ENCODE results near the gene ANAPC7.
"Not testable (repeated sequence)": the region's sequence is repeated elsewhere in the genome, so short reads cannot be mapped to it uniquely, and the experiment has no call there.

Gene ANAPC7

GRCh38 chr12:110444455-110444854, 40.9 kb upstream of the ANAPC7 start:
- Histone ChIP-seq H3K79me2 (ENCODE audit: low read length) (peaks cover 41% of the 10 kb centered on the region), H3K4me2 (ENCODE audit: low read length) (no peak overlapping the region), H3K36me3 (replicated peaks; ENCODE audit: low read depth, low read length) (peaks cover 49% of the 10 kb centered on the region)

GRCh38 chr12:110436231-110436630, 32.7 kb upstream of the ANAPC7 start:
- H3K27ac ChIP-seq (ENCODE audit: low read length) = no peak overlapping the region
- H2AFZ ChIP-seq (ENCODE audit: low read depth, low read length) = no peak overlapping the region
- no peaks in the 10 kb centered on the region for H3K9me3 ChIP-seq (ENCODE audit: insufficient read depth, low read length)
- no peaks in the 10 kb centered on the region for H3K27me3 ChIP-seq (ENCODE audit: low read depth, low read length)
- H4K20me1 ChIP-seq (ENCODE audit: insufficient read depth, low read length) = no peaks in the 10 kb centered on the region
- no peak overlapping the region for H3K9ac ChIP-seq (ENCODE audit: low read length)
- no peak overlapping the region for H3K4me2 ChIP-seq (ENCODE audit: low read length)
- no peak for TF ChIP-seq EZH2phosphoT487 (IDR thresholded peaks at IDR 0.05; ENCODE audit: low read depth)
- no peak for TF ChIP-seq CTCF (IDR thresholded peaks at IDR 0.05; ENCODE audit: low read depth, low read length)
- peaks cover 27% of the 10 kb centered on the region for H3K36me3 ChIP-seq (replicated peaks; ENCODE audit: low read depth, low read length)
- H3K4me3 ChIP-seq (ENCODE audit: low read length) = no peak overlapping the region
- peaks cover 12% of the 10 kb centered on the region for H3K4me1 ChIP-seq (ENCODE audit: low read length)
- H3K79me2 ChIP-seq (ENCODE audit: low read length) = no peaks in the 10 kb centered on the region

More at GRCh38 chr12:110444455-110444854, 40.9 kb upstream of the ANAPC7 start:
- Histone ChIP-seq H4K20me1 (ENCODE audit: insufficient read depth, low read length) (peaks cover 6% of the 10 kb centered on the region; the same call in 1 of the 2 replicates), H3K9me3 (ENCODE audit: insufficient read depth, low read length) (no peaks in the 10 kb centered on the region), H3K27me3 (ENCODE audit: low read depth, low read length) (no peaks in the 10 kb centered on the region), H3K4me1 (ENCODE audit: low read length) (peaks cover 10% of the 10 kb centered on the region), H3K4me3 (ENCODE audit: low read length) (no peak overlapping the region), H3K9ac (ENCODE audit: low read length) (no peak overlapping the region), H3K27ac (ENCODE audit: low read length) (no peak overlapping the region), H2AFZ (ENCODE audit: low read depth, low read length) (no peak overlapping the region)
- no peak for TF ChIP-seq EZH2phosphoT487 (IDR thresholded peaks at IDR 0.05; ENCODE audit: low read depth)
- TF ChIP-seq CTCF (IDR thresholded peaks at IDR 0.05; ENCODE audit: low read depth, low read length) = no peak

- Histone ChIP-seq H3K4me1 (ENCODE audit: low read length) (peaks cover 16% of the 10 kb centered on the region), H3K36me3 (replicated peaks; ENCODE audit: low read depth, low read length) (peaks cover 9% of the 10 kb centered on the region), H3K4me3 (ENCODE audit: low read length) (peak overlapping the region; percentile 73; the same call in 1 of the 2 replicates), H4K20me1 (ENCODE audit: insufficient read depth, low read length) (no peaks in the 10 kb centered on the region), H3K4me2 (ENCODE audit: low read length) (peak overlapping the region; percentile 50), H3K9me3 (ENCODE audit: insufficient read depth, low read length) (no peaks in the 10 kb centered on the region), H2AFZ (ENCODE audit: low read depth, low read length) (no peak overlapping the region), H3K27me3 (ENCODE audit: low read depth, low read length) (no peaks in the 10 kb centered on the region), H3K79me2 (ENCODE audit: low read length) (no peaks in the 10 kb centered on the region), H3K9ac (ENCODE audit: low read length) (peak overlapping the region; percentile 57), H3K27ac (ENCODE audit: low read length) (peak overlapping the region; percentile 26)
- TF ChIP-seq CTCF (IDR thresholded peaks at IDR 0.05; ENCODE audit: low read depth, low read length) = no peak
- TF ChIP-seq EZH2phosphoT487 (IDR thresholded peaks at IDR 0.05; ENCODE audit: low read depth) = no peak
Observed at GRCh38 chr12:110431957-110432587, 28.6 kb upstream of the ANAPC7 start.

GRCh38 chr12:110429676-110430075, 26.2 kb upstream of the ANAPC7 start:
- H3K4me2 ChIP-seq (ENCODE audit: low read length); H3K36me3 ChIP-seq (replicated peaks; ENCODE audit: low read depth, low read length); H3K9me3 ChIP-seq (ENCODE audit: insufficient read depth, low read length); H3K79me2 ChIP-seq (ENCODE audit: low read length); H2AFZ ChIP-seq (ENCODE audit: low read depth, low read length); H3K27ac ChIP-seq (ENCODE audit: low read length); H4K20me1 ChIP-seq (ENCODE audit: insufficient read depth, low read length); H3K9ac ChIP-seq (ENCODE audit: low read length); H3K4me3 ChIP-seq (ENCODE audit: low read length); H3K27me3 ChIP-seq (ENCODE audit: low read depth, low read length): not testable (repeated sequence)
- peaks cover 16% of the 10 kb centered on the region for H3K4me1 ChIP-seq (ENCODE audit: low read length)
